ENCODE measurements around the gene ATCAY. TPM values are rescaled to one million over a fixed set of nuclear protein-coding genes. Genes with fewer than 3 reads are reported as not detected.
"Not testable (repeated sequence)": the region's sequence is repeated elsewhere in the genome, so short reads cannot be mapped to it uniquely, and the experiment has no call there.

Gene ATCAY
- total and polyA plus RNA-seq, 8 donors: 0.04 to 0.70 (median 0.27) TPM

- Histone ChIP-seq H3K9me3 (no peaks in the 10 kb centered on the region), H3K27ac (no peak overlapping the region), H3K4me3 (no peak overlapping the region), H3K4me1 (peaks cover 21 to 33% (median 32%) of the 10 kb centered on the region in 3 donors), H3K36me3 (peaks cover 0 to 56% (median 20%) of the 10 kb centered on the region in 3 donors), H3K27me3 (no peaks in the 10 kb centered on the region)
- intact Hi-C loops (cut with DNase I): no loop called here
- 91 to 93% methylated on average over 54 to 60 of the region's 60 CpGs for WGBS, 2 donors
- DNase-seq: peak in 2 of 6 donors; percentile 17 to 37
- TF ChIP-seq CTCF (IDR thresholded peaks at IDR 0.05): no peak
- ATAC-seq: no peak
- FAIRE-seq: no peak
These were observed 84.0 kb downstream of the ATCAY start for GRCh38 chr19:3964256-3965194.

- H3K9me3 ChIP-seq: no peaks in the 10 kb centered on the region
- FAIRE-seq: no peak
- peak; percentile 55 to 70 (median 60) for ATAC-seq
- intact Hi-C loops (cut with DNase I): no loop called here
- peak overlapping the region; percentile 23 to 66 (median 58) for H3K27ac ChIP-seq
- TF ChIP-seq CTCF (IDR thresholded peaks at IDR 0.05): no peak
- WGBS, 2 donors: 36 to 38% methylated on average over 30 of the region's 30 CpGs
- DNase-seq: peak in 5 of 6 donors; percentile 74 to 91 (median 82)
- H3K4me1 ChIP-seq: peaks cover 26 to 38% (median 37%) of the 10 kb centered on the region in 3 donors
- H3K27me3 ChIP-seq: no peaks in the 10 kb centered on the region
- H3K36me3 ChIP-seq: peaks cover 0 to 38% (median 20%) of the 10 kb centered on the region in 3 donors
- H3K4me3 ChIP-seq: peak overlapping the region in 1 of 4 donors; percentile 22
These were observed 85.8 kb downstream of the ATCAY start for GRCh38 chr19:3966051-3967017.

- H3K9me3 ChIP-seq; ATAC-seq; intact Hi-C loops (cut with DNase I); H3K4me3 ChIP-seq; H3K27me3 ChIP-seq; FAIRE-seq: not testable (repeated sequence)
- peak overlapping the region in 3 of 4 donors; percentile 62 to 90 (median 87) for H3K27ac ChIP-seq
- peak in 1 of 6 donors; percentile 26 for DNase-seq
- WGBS, 2 donors: 90 to 97% methylated on average over 12 of the region's 12 CpGs
- H3K36me3 ChIP-seq: peaks cover 0 to 21% (median 13%) of the 10 kb centered on the region in 3 donors
- H3K4me1 ChIP-seq: peaks cover 26 to 38% (median 37%) of the 10 kb centered on the region in 3 donors
These were observed 87.5 kb downstream of the ATCAY start for GRCh38 chr19:3967983-3968382.

GRCh38 chr19:3968556-3969434, 88.3 kb downstream of the ATCAY start:
- H3K27ac ChIP-seq: peak overlapping the region; percentile 49 to 90 (median 74)
- no peaks in the 10 kb centered on the region for H3K27me3 ChIP-seq
- 36% methylated on average over 9 of the region's 9 CpGs for WGBS, 2 donors
- no peak for TF ChIP-seq CTCF (IDR thresholded peaks at IDR 0.05)
- ATAC-seq (peak; percentile 38 to 58 (median 54)), FAIRE-seq (peak; percentile 45), DNase-seq (peak in 5 of 6 donors; percentile 76 to 84 (median 81))
- H3K4me1 ChIP-seq: peaks cover 26 to 38% (median 37%) of the 10 kb centered on the region in 3 donors
- no peaks in the 10 kb centered on the region for H3K9me3 ChIP-seq
- peaks cover 0 to 13% (median 5%) of the 10 kb centered on the region in 3 donors for H3K36me3 ChIP-seq
- intact Hi-C loops (cut with DNase I): no loop called here
- peak overlapping the region in 1 of 4 donors; percentile 92 for H3K4me3 ChIP-seq
